HG02759 (cell line): ENCODE measurements around the gene ABITRAM.
"Not testable (repeated sequence)": the region's sequence is repeated elsewhere in the genome, so short reads cannot be mapped to it uniquely, and the experiment has no call there.

Source experiments
- ATAC-seq: cut with Tn5 transposase; IDR thresholded peaks from one replicate; pipeline ENCODE4 v1.9.1; 2021; ENCODE audit warnings: mild to moderate bottlenecking, moderate library complexity; ENCODE audit not compliant: unreplicated experiment

Gene ABITRAM

GRCh38 chr9:108934323-108934893, at the start of gene ABITRAM:
Gene ABITRAM (plus strand): TSS chr9:108934400. CDS start chr9:108934487, 87 bp downstream.
- peak; percentile 86 for ATAC-seq

- no peak for ATAC-seq
These were observed 49.5 kb upstream of the ABITRAM start for GRCh38 chr9:108884701-108885100.

GRCh38 chr9:108885643-108886348, 48.4 kb upstream of the ABITRAM start:
- ATAC-seq = peak; percentile 99

- ATAC-seq = not testable (repeated sequence)
These were observed 47.5 kb upstream of the ABITRAM start for GRCh38 chr9:108886594-108887271.

- no peak for ATAC-seq
These were observed 44.5 kb upstream of the ABITRAM start for GRCh38 chr9:108889649-108890067.

- ATAC-seq = no peak
These were observed 39.8 kb upstream of the ABITRAM start for GRCh38 chr9:108894225-108894997.

- no peak for ATAC-seq
These were observed 36.7 kb upstream of the ABITRAM start for GRCh38 chr9:108897324-108898096.

- ATAC-seq = not testable (repeated sequence)
These were observed 35.0 kb upstream of the ABITRAM start for GRCh38 chr9:108899023-108899695.

- no peak for ATAC-seq
These were observed 34.0 kb upstream of the ABITRAM start for GRCh38 chr9:108900176-108900575.

GRCh38 chr9:108903420-108904103, 30.6 kb upstream of the ABITRAM start:
- ATAC-seq = no peak

- no peak for ATAC-seq
These were observed 30.0 kb upstream of the ABITRAM start for GRCh38 chr9:108904161-108904560.

- no peak for ATAC-seq
These were observed 28.7 kb upstream of the ABITRAM start for GRCh38 chr9:108905494-108905893.

- ATAC-seq = no peak
These were observed 23.8 kb upstream of the ABITRAM start for GRCh38 chr9:108910402-108910801.

- no peak for ATAC-seq
These were observed 23.3 kb upstream of the ABITRAM start for GRCh38 chr9:108910914-108911313.

- no peak for ATAC-seq
These were observed 22.4 kb upstream of the ABITRAM start for GRCh38 chr9:108911820-108912219.

- ATAC-seq = no peak
These were observed 20.8 kb upstream of the ABITRAM start for GRCh38 chr9:108913391-108913790.

- no peak for ATAC-seq
These were observed 14.7 kb upstream of the ABITRAM start for GRCh38 chr9:108919517-108919916.

- ATAC-seq = not testable (repeated sequence)
These were observed 13.8 kb upstream of the ABITRAM start for GRCh38 chr9:108920401-108920800.

- ATAC-seq = no peak
These were observed 13.0 kb upstream of the ABITRAM start for GRCh38 chr9:108921200-108921599.
